UCSD-AML1 (cell line): ENCODE measurements around the gene YPEL1.
"Not testable (repeated sequence)": the region's sequence is repeated elsewhere in the genome, so short reads cannot be mapped to it uniquely, and the experiment has no call there.

Experiments
- DNase-seq: peaks from one replicate; lab custom pipeline; 2025; ENCODE audit not compliant: unreplicated experiment; lab: John Stamatoyannopoulos, UW

Gene YPEL1

DNA sequence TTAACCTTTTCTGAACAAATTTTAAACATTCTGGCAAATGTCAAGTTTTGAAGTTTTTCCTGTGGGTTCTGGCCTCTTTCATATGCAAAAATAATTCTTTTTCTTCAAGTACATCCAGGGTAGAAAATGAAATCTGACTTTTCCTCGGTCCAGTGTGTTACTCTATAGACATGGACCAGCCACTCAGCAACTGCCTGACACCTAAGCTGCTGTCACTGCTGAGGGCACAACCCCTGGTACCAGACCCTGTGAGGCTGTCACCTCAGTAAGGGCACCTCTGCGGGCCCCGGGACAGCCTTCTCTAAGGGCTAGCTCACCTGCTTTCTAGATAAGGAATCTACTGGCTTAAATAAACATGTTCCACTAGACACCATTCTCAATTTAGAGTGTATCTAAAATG is 36.0 kb downstream of the YPEL1 start:
- no peak for DNase-seq

DNA sequence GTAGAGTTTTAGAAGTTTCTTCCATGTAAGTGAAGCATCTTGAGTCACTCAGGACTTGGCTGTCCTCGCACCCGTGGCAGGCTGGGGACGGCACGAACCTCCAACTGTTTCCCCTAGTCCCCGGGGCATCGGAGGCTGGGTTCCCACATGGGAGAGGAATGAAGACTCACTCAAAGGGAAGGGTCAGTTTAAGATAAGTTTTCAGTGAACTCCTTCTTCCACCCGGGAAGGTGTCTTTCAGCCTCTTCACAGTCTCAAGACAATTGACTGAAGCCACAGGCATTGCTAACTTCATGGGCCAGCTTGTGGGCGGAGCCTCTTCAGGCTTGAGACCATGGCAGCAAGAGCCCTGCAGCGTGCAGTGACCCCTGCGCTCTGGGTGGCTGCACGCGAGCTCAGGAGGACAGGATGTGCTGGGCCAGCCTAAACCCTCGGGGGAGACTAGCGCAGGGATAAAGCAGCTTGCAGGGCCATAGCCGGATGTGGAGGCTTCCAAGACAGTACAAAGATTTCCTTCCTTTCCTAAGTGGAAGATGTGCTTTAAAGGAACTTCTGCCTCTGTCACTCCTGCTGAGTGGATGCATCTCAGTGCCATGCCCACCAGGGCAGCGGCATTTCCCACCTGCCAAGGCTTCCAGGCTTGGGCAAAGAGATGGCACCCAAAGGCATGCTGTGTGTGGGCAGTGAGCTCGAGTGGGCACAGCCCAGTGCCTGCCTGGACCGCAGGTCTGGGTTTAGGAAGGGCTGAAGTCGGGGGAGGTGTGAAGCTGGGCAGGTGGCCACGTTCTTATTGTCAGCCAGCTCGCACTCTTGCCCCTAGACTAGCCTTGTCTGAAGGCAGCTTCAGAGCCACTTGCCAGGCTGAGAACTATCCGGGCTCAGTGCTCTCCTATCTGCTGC is 36.9 kb downstream of the YPEL1 start:
- DNase-seq, result no peak

DNA sequence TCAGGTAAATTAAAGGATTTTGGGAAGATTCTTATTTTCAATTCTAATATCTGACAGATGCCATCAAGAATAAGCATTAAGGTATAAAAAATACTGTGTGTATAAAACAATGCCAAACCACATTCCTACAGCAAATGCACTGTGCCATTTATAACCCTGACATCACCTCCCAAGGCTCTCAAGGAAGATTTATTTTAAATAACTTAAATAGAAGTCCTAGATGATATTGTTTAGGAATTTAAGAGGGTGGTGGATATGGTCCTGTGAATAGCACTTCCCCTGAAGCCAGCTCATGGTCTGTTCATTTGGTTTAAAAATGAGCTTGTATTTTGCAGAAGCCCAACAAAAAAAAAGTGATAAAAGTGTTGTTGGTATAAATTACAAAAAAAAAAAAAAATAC is 37.7 kb downstream of the YPEL1 start:
- no peak for DNase-seq

- DNase-seq, result no peak
Observed at GRCh38 chr22:21697021-21697771, 38.4 kb downstream of the YPEL1 start.

GRCh38 chr22:21696115-21696514 is 39.5 kb downstream of the YPEL1 start:
- DNase-seq, result no peak

DNA sequence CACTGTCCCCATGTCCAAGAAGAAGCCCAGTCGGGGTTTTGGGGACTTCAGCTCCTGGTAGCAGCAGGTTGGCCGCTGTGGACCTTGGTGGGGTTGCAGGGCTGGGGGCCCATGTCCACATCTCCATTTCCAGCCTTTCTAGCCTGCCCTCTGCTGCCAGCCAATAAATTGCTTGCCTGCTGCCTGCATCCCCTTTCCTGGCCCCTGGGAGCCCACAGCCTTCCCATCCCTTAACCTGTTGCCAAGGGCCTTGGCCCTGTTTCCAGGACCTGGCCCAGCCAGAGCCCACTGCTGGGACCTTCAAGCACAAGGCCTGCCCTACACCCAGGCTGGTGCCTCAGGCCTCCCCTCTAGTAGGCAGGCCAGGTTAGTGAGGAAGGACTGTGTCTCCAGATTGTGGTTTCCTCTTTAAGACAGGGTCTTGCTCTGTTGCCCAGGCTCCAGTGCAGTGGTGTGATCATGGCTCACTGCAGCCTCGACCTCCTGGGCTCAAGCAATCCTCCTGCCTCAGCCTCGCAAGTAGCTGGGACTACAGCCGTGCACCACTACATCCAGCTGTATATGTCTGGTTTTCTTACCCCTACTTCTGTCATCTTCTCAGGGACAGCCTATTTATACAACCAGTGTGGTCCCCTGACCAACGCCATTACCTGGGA is 40.0 kb downstream of the YPEL1 start:
- no peak for DNase-seq

- DNase-seq, result no peak
Observed at GRCh38 chr22:21694795-21695429, 40.7 kb downstream of the YPEL1 start.

GRCh38 chr22:21694394-21694793 is 41.2 kb downstream of the YPEL1 start:
- DNase-seq, result no peak

DNA sequence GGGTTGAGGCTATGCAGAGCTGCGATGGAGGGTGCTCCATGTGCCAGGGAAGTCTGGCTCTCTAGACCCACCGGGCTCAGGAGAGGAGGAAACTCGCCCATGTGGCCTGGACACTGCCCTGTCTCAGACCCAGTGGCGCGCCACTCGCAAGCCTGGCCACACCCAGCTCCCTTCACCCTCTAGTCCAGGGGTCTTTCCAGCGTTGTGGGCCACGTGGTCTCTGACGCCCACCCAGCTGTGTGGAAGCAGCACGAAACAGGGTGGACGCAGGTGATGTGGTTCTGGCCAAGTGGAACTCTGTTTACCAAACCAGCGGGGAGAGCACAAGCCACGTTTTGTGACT is 41.6 kb downstream of the YPEL1 start:
- DNase-seq, result no peak

DNA sequence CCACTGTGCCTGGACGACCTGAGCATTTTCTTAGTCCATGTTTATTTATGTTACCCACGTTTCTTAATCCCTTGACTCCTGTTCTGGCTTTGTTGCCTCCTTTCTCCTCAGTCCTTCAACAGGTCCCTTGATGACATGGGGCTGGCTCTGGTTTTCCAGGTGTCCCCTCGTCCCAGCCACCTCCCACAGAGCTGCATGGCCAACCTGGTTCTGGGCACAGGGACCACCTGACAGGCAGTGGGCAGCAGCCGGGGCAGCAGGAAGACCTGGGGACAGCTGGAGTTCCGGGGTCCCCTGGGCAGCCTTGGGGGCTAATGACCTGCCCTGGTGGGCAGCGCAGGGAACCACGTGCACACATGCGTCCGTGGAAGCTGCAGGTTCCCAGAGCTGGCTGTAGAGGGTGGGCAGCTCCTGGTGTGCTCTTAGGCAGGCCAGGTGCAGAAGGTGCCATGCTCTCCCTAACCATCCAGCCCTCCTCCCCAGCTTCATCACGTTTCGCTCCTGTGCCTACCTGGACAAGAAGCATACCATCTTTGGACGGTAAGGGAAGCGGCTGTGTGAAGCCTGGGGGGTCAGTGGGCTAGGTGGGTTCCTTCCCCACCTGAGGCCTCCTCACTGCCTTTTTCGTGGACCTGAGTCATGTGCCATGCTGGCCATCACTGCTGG is 42.1 kb downstream of the YPEL1 start:
- DNase-seq, result no peak

GRCh38 chr22:21692856-21693255 is 42.7 kb downstream of the YPEL1 start:
- DNase-seq, result not testable (repeated sequence)

GRCh38 chr22:21691816-21692215 is 43.8 kb downstream of the YPEL1 start:
- DNase-seq, result no peak

DNA sequence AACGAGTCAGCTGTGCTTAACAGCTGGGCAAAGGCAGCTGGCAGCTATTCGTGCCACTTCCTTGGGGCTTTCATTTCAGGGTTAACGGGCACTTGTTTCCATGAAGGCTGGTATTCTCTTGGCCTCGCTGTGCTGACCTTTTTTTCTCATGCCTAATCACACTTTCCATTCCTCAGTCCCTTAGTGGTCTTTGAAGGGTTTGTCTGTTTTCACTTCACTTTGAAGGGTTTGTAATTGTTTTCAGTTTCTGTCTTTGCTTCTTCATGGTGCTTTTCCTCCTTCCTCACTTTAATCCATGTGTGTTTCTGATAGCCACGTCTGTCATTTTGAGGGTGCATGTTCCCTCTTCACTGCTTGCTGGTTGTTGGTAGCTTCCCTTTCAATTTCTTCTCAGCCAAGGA is 45.2 kb downstream of the YPEL1 start:
- no peak for DNase-seq

GRCh38 chr22:21688706-21689381 is 46.8 kb downstream of the YPEL1 start:
- DNase-seq, result no peak

DNA sequence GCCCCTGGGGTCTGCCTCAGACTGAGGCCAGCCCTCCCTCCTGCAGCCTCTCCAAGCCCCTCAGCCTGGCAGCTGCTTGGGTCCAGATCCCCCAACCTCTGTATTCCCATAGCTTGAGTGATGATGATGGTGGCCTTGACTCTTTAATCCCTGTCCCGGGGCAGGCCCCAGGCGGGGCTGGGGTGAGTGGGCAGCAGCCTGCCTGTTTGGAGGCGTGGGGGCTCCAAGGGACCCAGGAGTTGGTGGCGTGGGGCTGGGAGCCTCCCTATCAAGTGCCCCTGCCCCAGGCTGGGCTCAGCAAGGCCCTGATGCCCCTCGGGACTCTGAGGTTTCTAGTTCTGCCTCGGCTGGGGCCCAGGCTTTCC is 47.3 kb downstream of the YPEL1 start:
- DNase-seq, result no peak

DNA sequence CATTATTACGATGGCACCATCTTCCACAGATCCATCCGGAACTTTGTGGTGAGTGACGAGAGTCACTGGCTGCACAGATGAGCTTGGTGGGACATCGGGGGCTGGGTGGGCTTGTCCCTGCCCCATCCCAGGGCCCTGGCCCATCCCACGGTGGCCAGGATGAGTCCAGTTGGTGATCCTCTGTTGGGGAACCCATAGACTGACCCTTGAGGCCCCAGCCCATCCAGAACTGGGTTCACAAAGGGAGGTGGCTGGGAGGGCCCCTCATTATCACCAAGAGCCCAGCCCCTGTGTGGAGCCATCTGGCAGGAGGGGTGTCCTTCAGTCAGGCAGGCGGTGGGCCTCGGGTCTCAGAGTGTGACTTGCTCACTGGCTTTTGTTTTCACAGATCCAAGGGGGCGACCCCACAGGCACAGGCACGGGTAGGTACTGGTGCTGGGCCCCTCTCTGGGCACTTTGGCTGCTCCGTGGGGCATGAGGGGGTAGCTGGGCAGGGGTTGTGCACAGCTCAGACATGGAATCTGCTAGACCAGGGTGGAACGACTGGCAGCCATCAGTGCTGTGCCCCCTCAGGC is 47.8 kb downstream of the YPEL1 start:
- no peak for DNase-seq

- no peak for DNase-seq
Observed at GRCh38 chr22:21686634-21687393, 48.8 kb downstream of the YPEL1 start.

DNA sequence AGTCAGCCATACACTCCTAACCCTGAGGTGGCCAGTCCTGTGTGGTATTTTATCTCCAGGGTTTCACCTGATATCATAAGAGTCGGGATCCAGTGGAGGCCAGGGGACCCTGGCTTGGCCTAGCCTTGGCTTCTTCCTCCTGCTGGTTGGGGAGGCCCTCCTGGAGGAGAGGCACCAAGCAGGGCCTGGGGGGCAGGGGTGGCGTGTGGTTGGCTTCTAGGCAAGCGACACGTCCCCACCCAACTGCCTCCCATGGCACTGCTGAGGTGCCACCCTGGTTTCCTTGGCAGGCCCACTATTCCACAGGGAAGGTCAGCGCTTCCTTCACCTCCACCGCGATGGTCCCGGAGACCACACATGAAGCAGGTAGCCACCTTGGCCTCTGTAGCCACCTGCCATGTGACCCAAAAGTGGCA is 49.4 kb downstream of the YPEL1 start:
- DNase-seq, result no peak

- no peak for DNase-seq
Observed at GRCh38 chr22:21685164-21685513, 50.5 kb downstream of the YPEL1 start.
